ENCODE data around the gene SIDT2. TPM values are rescaled to one million over a fixed set of nuclear protein-coding genes. Genes with fewer than 3 reads are reported as not detected.

SIDT2 gene
- total RNA-seq, 1 donor = 27.5 TPM

DNA sequence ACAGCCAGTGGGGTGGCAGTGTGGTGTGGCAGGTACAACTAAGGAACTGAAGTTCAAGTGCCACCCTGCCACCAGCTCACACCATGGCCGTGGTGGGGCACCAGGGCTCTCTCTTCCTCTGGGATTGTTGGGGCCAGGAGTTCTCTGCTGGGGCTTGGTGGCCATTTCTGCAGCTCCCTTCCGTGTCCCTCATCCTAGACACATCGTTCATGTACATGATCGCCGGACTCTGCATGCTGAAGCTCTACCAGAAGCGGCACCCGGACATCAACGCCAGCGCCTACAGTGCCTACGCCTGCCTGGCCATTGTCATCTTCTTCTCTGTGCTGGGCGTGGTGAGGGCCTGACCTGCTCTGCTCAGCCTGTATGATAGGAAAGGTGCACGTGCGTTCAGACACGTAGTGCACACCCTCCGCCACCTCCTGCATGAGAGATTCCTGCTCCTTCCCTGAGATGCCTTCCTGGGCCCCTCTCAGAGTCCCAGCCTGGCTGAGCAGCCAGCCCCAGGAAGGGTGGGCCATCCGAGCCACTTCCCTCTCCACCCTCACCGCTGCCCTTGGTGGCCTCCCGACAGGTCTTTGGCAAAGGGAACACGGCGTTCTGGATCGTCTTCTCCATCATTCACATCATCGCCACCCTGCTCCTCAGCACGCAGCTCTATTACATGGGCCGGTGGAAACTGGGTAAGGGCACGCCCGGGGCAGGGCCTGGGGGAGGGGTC lies 13.3 kb downstream of the SIDT2 start:
- DNase-seq (ENCODE audit: insufficient read length, low spot score, missing footprints) = peak; percentile 53
- Histone ChIP-seq H4K20me1 (ENCODE audit: insufficient read depth, low read length) (peaks cover 4% of the 10 kb centered on the region), H3K4me3 (ENCODE audit: insufficient read depth, low read length) (no peak overlapping the region), H3K27me3 (ENCODE audit: insufficient read depth, low read length) (no peaks in the 10 kb centered on the region), H3K4me1 (ENCODE audit: insufficient read depth, low read length) (no peaks in the 10 kb centered on the region), H3K9me3 (ENCODE audit: low read depth, low read length) (no peaks in the 10 kb centered on the region), H2AFZ (ENCODE audit: low read length) (no peak overlapping the region), H3K27ac (ENCODE audit: low read depth, low read length) (no peak overlapping the region), H3K4me2 (ENCODE audit: insufficient read depth, low read length) (no peak overlapping the region), H3K79me2 (ENCODE audit: insufficient read depth, low read length) (no peaks in the 10 kb centered on the region), H3K36me3 (ENCODE audit: insufficient read depth, low read length) (peaks cover 74% of the 10 kb centered on the region)
- TF ChIP-seq, protein P1, sequence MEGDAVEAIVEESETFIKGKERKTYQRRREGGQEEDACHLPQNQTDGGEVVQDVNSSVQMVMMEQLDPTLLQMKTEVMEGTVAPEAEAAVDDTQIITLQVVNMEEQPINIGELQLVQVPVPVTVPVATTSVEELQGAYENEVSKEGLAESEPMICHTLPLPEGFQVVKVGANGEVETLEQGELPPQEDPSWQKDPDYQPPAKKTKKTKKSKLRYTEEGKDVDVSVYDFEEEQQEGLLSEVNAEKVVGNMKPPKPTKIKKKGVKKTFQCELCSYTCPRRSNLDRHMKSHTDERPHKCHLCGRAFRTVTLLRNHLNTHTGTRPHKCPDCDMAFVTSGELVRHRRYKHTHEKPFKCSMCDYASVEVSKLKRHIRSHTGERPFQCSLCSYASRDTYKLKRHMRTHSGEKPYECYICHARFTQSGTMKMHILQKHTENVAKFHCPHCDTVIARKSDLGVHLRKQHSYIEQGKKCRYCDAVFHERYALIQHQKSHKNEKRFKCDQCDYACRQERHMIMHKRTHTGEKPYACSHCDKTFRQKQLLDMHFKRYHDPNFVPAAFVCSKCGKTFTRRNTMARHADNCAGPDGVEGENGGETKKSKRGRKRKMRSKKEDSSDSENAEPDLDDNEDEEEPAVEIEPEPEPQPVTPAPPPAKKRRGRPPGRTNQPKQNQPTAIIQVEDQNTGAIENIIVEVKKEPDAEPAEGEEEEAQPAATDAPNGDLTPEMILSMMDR (IDR thresholded peaks at IDR 0.05; ENCODE audit: extremely low read depth, low read depth, low read length) = no peak

DNA sequence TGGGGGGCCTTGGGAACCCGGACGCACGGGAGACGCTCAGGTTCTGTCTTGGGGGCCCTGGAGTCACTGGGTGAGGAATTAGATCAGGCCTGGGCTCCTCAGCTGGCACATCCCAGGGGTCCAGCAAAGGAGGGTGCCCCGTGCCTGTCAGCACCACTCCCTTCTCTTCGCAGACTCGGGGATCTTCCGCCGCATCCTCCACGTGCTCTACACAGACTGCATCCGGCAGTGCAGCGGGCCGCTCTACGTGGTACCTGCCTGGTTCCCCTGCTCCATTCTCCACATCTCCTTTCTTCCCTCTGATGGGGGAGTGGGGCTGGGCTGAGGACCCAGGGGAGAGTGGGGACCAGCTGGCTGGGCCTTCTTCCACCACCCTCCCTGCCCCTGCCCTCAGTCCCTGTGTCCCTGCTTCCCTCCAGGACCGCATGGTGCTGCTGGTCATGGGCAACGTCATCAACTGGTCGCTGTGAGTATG lies 13.9 kb downstream of the SIDT2 start:
- Histone ChIP-seq H3K27ac (ENCODE audit: low read depth, low read length) (no peak overlapping the region), H3K36me3 (ENCODE audit: insufficient read depth, low read length) (peaks cover 80% of the 10 kb centered on the region), H4K20me1 (ENCODE audit: insufficient read depth, low read length) (peaks cover 4% of the 10 kb centered on the region), H3K4me1 (ENCODE audit: insufficient read depth, low read length) (no peaks in the 10 kb centered on the region), H2AFZ (ENCODE audit: low read length) (no peak overlapping the region), H3K4me3 (ENCODE audit: insufficient read depth, low read length) (no peak overlapping the region), H3K9me3 (ENCODE audit: low read depth, low read length) (no peaks in the 10 kb centered on the region), H3K4me2 (ENCODE audit: insufficient read depth, low read length) (no peak overlapping the region), H3K79me2 (ENCODE audit: insufficient read depth, low read length) (no peaks in the 10 kb centered on the region), H3K27me3 (ENCODE audit: insufficient read depth, low read length) (no peaks in the 10 kb centered on the region)
- TF ChIP-seq, protein P1 (IDR thresholded peaks at IDR 0.05; ENCODE audit: extremely low read depth, low read depth, low read length) = no peak
- peak; percentile 31 for DNase-seq (ENCODE audit: insufficient read length, low spot score, missing footprints)

DNA sequence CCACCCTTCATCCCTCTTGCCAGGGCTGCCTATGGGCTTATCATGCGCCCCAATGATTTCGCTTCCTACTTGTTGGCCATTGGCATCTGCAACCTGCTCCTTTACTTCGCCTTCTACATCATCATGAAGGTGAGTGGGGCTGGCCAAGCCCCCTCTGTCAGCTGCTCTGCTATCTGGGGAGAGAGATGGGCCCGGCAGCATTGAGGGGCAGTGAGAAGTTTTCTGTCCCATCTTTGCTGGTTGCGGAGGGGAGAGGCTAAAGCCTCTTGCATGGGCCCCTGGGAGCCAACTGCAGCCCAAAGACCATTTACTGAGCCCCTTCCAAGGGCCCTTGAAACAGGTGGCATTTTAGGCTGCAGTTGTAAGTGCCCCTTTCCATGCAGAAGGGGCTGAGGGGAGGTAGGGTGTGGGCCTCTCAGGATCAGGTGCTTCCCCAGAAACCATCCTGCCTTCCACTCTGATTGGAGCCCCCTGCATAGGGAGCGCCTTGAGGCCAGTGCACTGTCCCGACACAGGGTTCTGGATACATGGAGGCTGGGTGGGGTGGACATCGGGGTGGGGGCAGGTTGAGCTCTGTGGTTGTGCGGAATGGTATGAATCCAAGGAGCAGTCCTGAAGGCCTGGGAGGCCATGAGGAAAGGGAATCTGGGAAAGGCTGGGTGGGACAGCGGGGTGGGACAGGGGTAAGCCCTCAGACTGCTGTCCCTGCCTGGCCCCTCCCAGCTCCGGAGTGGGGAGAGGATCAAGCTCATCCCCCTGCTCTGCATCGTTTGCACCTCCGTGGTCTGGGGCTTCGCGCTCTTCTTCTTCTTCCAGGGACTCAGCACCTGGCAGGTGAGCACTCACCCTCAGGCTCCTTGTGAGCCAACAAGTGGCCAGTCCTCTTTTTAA lies 14.8 kb downstream of the SIDT2 start:
- Histone ChIP-seq H2AFZ (ENCODE audit: low read length) (no peak overlapping the region), H3K36me3 (ENCODE audit: insufficient read depth, low read length) (peaks cover 71% of the 10 kb centered on the region)

More for the DNA sequence above, 14.8 kb downstream of the SIDT2 start:
- DNase-seq (ENCODE audit: insufficient read length, low spot score, missing footprints) = peak; percentile 19
- Histone ChIP-seq H3K9me3 (ENCODE audit: low read depth, low read length) (no peaks in the 10 kb centered on the region), H3K4me3 (ENCODE audit: insufficient read depth, low read length) (no peak overlapping the region), H3K27me3 (ENCODE audit: insufficient read depth, low read length) (no peaks in the 10 kb centered on the region), H3K27ac (ENCODE audit: low read depth, low read length) (no peak overlapping the region), H3K4me1 (ENCODE audit: insufficient read depth, low read length) (peaks cover 8% of the 10 kb centered on the region), H3K4me2 (ENCODE audit: insufficient read depth, low read length) (no peak overlapping the region), H4K20me1 (ENCODE audit: insufficient read depth, low read length) (peaks cover 4% of the 10 kb centered on the region), H3K79me2 (ENCODE audit: insufficient read depth, low read length) (peaks cover 7% of the 10 kb centered on the region)
- TF ChIP-seq, protein P1 (IDR thresholded peaks at IDR 0.05; ENCODE audit: extremely low read depth, low read depth, low read length) = no peak
